ENCODE results near the gene ANKS1B.

ANKS1B gene

DNA sequence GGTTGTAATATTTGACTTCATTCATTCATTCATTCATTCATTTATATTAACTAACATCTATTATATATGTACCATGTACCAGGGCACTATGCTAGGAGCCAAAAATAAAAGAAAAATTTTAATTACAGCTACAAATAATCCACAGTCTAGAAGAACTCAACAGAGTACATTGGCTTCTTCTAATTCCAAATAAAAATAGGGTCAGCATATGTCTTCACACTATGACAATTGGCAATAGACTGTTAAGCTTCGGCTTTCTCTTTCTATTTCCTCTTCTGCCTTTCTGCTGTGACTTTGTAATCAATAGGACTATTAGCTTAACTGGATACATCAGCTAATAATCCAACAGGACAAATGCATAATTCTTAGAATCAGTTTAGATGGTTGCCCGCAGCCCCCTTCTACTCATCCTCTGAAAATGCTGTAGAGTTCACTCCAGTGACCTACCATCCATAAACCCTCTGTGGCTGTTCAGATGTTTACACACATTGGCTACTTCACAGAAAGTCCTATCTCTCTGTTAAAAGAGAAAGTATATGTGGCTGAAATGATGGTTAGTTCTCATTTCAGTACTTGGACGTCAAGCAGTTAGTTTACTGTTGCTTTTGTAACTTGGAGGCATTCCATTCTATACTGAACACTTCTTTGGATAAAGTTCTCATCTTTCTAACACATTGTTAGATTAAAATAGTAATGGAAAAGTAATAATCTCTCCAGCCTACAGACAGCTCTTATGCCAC lies 782.7 kb downstream of the ANKS1B start:
- no peak for DNase-seq (ENCODE audit: low read depth in 2 of 2)

DNA sequence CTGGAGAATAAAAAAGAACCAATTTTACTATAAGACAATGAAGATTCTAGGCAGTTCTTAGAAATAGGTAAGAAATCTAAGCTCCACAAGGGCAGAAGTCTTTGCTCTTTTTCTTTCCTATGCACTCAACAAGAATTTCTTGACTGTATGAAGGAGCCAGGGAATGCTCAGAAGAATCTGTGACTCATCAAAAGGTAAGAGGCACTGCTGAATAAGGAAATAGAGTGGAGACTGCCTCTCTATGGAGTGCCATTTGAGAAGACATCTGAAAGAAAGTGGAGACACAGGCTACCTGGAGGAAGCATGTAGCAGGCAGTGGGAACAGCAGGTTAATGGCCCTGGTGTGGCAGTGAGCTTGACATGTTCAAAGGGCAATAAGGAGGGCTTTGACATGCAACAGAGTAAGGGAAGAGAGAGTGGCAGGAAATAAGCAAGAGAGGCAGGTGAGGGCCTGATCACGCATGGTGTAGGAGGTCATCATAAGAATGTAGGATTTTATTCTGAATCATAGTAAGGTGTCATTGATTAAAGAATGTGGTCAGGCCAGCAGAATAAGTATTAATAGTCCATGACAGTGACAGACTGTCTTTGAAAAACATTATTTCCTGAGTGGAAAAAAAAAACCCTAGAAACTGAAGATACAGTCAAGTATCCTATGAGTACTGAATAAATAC lies 783.9 kb downstream of the ANKS1B start:
- DNase-seq (ENCODE audit: low read depth in 2 of 2), result no peak

DNA sequence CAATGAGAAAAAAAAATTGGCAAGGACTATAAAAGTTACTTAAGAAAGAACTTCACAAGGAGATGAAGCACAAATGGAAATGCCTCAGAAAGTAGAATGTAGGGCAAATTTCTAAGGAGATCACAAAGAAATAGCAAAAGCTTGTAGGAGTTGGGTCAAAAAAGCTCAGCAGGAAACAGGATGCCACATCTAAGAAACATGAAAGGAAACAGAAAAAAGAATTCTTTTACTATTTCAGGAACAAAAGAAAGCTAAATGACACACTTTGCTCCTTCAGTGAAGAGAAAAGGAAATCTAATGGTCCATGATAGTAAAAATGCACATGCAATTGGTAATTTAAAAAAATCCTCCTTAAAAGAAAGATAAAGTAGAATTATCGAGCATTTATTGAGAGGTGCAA lies 789.3 kb downstream of the ANKS1B start:
- no peak for DNase-seq (ENCODE audit: low read depth in 2 of 2)

DNA sequence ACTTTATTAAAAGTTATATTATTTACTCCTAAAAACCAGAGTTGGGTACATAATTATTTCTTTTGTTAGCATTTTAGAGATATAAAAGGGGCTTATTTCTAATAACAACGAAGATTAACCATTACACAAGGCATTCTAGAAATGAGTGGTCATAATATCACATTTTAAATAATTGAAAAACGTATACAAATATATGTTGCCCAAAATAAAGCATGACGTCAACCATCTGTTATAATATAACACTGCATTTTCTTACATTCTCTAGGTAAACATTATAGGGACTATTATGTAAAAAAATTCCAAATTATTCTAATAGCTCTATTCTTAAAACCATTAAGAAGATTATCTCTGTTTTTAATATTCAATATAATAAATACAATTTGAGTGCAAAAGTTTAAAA lies 792.2 kb downstream of the ANKS1B start:
- DNase-seq (ENCODE audit: low read depth in 2 of 2), result no peak

GRCh38 chr12:99176871-99177270 lies 807.9 kb downstream of the ANKS1B start:
- no peak for DNase-seq (ENCODE audit: low read depth in 2 of 2)

DNA sequence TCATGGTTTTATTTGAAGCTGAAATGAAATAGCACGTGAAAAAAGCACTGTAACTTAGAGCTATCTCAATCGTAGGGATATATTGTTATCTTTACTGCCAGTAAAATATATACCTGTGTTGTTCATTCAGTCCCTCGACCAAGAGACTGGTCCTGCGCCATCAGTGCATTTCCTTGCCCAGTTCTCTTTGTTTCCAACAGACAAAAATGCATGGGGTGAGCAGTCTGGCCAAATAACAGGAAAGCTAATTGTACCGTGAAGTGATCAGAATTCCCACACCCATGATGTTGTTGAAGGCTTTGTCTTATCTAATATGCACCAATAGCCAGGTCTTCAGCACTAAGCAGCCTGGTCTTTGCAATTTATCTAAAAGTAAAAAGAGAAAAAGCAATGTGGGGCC lies 814.3 kb downstream of the ANKS1B start:
- DNase-seq (ENCODE audit: low read depth in 2 of 2), result no peak

DNA sequence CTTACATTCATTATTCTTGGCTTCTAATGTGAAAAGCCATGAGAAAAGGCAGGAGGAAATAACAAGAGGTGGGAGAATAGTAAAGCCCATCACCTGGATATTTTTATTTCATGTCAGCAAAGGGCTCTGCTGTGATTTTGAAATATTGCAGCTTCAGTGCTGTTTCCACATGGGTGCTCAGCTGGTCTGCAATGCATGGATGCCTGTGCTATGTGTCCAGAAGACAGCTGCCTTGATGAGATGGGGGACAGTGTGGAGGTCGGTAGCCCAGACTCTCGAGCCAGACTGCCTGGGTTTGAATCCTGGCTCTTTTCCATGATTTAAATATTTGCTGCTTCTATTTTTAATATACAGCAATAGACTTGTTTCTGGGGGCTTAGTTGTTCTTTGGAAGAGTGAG lies 814.7 kb downstream of the ANKS1B start:
- DNase-seq (ENCODE audit: low read depth in 2 of 2), result no peak

DNA sequence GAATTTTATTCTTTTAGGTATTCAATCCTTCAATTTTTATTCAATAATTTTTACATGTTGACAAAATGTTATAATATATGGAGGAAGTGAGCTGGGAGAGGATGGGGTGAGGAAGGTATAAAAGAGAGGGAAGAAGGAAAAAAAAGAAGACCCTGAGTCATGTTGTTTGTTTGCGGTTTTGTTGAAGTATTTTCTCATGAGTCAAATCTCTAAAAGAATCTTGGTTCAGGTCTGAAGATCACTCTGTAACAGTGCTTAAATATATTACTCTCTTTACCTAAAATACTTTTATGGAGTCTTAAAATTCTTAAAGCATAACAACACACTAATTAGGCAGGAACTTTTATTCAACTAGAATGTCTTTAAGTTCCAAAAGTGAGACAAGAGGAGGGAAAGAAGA lies 826.8 kb downstream of the ANKS1B start:
- DNase-seq (ENCODE audit: low read depth in 2 of 2), result no peak

DNA sequence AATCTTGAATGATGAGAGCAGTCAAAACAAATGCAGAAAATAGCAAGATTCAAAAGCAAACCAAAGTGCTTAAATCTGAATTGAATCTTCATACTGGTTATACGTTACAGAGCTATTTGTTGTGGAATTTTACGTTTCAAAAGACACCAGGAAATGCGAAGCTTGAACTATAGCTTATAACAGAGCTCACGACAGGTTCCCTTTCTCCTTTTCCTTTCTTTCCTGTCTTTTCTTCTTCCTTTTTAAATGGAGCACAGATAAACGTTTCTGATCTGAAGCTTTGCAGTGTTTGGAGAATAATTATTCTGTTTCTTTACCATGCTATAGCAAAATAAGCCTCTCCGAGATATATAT lies 829.8 kb downstream of the ANKS1B start:
- DNase-seq (ENCODE audit: low read depth in 2 of 2), result no peak

GRCh38 chr12:99154216-99154982 lies 830.3 kb downstream of the ANKS1B start:
- DNase-seq (ENCODE audit: low read depth in 2 of 2), result no peak

DNA sequence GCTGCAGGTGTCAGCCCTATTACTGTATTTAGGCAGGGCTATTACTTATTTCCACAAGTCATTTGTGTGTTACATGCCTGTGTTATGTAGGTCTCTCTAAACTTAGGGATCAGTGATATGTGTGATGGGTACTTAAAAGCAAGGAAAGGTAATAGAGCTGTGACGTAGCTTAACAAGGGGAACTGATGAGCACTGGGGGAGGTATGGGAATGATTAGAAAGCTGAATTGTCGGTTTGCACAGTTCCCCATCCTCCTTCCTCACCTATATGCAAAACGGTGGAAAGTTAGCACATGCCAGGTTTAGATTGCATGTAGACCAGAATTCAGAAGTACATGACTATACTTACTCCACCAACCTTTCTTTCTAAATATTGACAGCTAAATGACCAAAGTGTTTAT lies 831.4 kb downstream of the ANKS1B start:
- DNase-seq (ENCODE audit: low read depth in 2 of 2), result no peak

DNA sequence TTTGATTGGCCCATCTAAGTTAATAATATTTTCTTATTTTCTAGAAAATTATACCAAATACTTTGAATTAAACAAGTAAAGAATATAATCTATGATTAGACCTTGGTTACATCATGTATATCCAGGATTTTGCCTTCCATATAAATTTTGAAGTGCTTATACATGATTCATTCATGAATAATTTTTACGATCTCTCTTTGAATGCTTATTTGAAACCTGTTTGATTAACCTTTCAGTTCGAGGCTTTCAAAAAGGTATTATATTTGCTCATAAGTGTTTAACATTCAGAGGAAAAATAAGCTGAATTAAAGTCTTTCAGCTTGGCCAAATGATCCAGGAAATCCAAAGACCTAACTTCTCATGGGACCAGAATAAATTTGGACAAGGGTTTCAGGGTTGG lies 832.4 kb downstream of the ANKS1B start:
- DNase-seq (ENCODE audit: low read depth in 2 of 2), result no peak

GRCh38 chr12:99151744-99152143 lies 833.0 kb downstream of the ANKS1B start:
- DNase-seq (ENCODE audit: low read depth in 2 of 2), result no peak

DNA sequence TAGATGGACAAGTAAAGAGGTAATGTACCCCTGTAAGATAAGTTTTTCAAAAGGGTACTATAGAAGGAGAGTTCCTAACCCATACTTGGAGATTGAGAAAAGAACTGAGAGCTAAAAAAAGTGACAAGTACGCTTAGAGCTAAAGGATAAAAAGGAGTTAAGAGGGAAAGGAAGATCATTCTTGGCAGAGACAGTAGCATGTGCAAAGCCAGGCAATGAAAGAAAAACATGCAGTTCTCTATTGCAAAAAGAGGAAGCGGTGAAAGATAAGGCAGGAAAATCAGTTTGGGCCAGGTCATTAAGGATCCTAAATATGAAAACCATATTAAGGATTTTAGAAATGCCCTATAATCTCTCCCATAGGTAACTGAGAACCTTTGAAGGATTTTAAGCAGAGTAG lies 837.6 kb downstream of the ANKS1B start:
- DNase-seq (ENCODE audit: low read depth in 2 of 2), result no peak

DNA sequence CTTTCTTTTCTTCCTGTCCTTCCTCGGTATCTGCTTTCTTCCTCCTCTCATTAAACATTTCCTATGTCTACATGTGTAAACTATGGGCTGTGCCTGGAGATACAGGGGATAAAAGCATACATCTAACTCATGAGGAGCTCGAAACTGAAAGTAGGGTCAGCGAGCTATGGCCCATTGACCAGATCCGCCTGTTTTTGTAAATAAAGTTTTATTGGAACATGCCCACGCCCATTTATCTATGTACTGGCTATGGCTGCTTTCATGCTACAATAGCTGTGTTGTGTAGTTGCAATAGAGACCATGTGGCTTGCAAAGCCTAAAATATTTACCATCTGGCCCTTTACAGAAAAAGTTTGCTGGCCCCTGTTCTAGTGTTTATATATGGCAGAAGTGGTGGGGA lies 838.0 kb downstream of the ANKS1B start:
- DNase-seq (ENCODE audit: low read depth in 2 of 2), result no peak

DNA sequence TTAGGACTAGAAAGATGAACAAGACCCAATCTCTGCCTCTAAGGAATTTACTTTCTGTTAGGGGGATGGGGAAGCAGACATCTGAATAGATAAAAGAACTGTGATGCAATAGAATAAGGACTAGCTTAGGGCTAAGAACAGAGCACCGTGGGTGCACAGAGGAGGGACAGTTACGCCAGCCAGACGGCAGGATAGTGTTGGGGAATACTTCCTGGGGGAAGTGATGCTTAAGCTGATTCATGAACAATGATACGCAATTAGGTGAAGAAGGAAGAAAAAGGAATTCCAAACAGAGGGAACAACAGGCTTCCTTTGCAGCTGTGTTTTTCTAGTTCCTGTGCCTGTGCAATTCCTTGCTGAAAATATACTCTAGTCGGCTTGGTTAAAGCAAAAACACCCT lies 838.6 kb downstream of the ANKS1B start:
- no peak for DNase-seq (ENCODE audit: low read depth in 2 of 2)

DNA sequence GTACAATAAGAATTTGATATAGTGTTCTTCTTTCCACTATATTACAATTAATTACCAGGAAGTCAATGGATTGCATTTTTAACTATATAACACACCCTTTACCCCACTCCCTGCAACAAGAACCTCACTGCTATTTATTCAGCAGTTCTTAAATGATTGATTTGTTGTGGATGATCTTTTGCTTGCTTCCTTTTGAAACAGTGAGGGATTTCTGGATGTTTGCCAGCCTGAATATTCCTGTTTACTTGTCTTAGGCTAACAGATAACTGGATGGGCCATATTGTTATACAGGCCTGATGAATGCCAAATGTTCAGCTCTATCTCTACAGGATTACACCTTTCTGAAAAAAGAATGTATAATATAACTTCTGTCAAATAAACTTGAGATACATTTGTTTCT lies 842.1 kb downstream of the ANKS1B start:
- no peak for DNase-seq (ENCODE audit: low read depth in 2 of 2)

- no peak for DNase-seq (ENCODE audit: low read depth in 2 of 2)
These were observed 844.6 kb downstream of the ANKS1B start for GRCh38 chr12:99140017-99140720.

- no peak for DNase-seq (ENCODE audit: low read depth in 2 of 2)
These were observed 846.3 kb downstream of the ANKS1B start for GRCh38 chr12:99138393-99138792.

- no peak for DNase-seq (ENCODE audit: low read depth in 2 of 2)
These were observed 847.4 kb downstream of the ANKS1B start for GRCh38 chr12:99137124-99137855.

- DNase-seq (ENCODE audit: low read depth in 2 of 2), result no peak
These were observed 848.2 kb downstream of the ANKS1B start for GRCh38 chr12:99136516-99136915.

DNA sequence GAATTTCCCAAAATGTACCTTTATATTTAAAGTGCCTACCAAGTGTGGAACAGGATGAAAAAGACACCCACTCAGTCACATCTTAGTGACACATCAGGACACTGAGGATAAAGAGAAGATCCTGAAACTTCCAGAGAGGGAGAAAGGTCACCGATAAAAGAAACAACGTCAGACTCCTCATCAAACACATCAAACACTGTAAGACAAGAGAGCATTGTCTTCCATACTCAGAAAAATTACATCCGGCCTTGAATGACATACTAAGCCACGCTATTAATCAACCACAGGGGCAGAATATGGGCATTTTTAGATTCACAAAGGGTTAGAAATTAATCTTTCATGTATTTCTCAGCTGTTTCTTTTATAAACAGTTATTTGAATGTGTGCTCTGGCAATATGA lies 849.4 kb downstream of the ANKS1B start:
- no peak for DNase-seq (ENCODE audit: low read depth in 2 of 2)
